Natural killer cell (primary cell): Measurements from ENCODE around the gene CCDC102B. TPM values are rescaled to one million over a fixed set of nuclear protein-coding genes. Genes with fewer than 3 reads are reported as not detected.

Experiments
- ATAC-seq, 3 donors: fragments of 150-1000 bp in 2 of 3; fragments of 200-7000 bp in 1 of 3; cut with Tn5 transposase; 1 replicate in 1 of 3; 2 replicates in 2 of 3; pipeline ENCODE4 v1.10.0; 2021; ENCODE audit warnings: mild to moderate bottlenecking in 2 of 3, moderate library complexity in 2 of 3
- DNase-seq, 2 donors: peaks; one replicate each; pipeline versions ENCODE4 v3.0.0 to v3.0.0-alpha.2; 2013 to 2021; ENCODE audit warnings: mixed read lengths in 1 of 2
- H3K27ac ChIP-seq: one replicate; pipeline ENCODE4 v1.5.1; 2013; ENCODE audit warnings: mild to moderate bottlenecking, low read length
- H3K27me3 ChIP-seq: one replicate; pipeline ENCODE4 v1.6.1; 2013; ENCODE audit warnings: low read length; ENCODE audit not compliant: control insufficient read depth, insufficient read depth
- H3K36me3 ChIP-seq: one replicate; pipeline ENCODE4 v1.6.1; 2013; ENCODE audit warnings: low read length; ENCODE audit not compliant: control insufficient read depth, insufficient read depth
- H3K4me1 ChIP-seq: one replicate; pipeline ENCODE4 v1.6.1; 2013; ENCODE audit warnings: low read length; ENCODE audit not compliant: control insufficient read depth, insufficient read depth
- H3K4me3 ChIP-seq: one replicate; pipeline ENCODE4 v1.5.1; 2013; ENCODE audit warnings: low read length
- H3K9me3 ChIP-seq: one replicate; pipeline ENCODE4 v1.6.1; 2013; ENCODE audit warnings: low read length; ENCODE audit not compliant: control insufficient read depth, insufficient read depth
- H3K27ac Mint-ChIP-seq, 2 donors: one replicate each; pipeline ENCODE4 v1.8.0; 2022; ENCODE audit warnings: mild to moderate bottlenecking in 2 of 2, mixed read lengths in 2 of 2, moderate library complexity in 1 of 2
- H3K27me3 Mint-ChIP-seq, 2 donors: one replicate each; pipeline ENCODE4 v1.8.0; 2022; ENCODE audit warnings: low read depth in 2 of 2, mixed read lengths in 2 of 2
- H3K36me3 Mint-ChIP-seq: one replicate; pipeline ENCODE4 v1.8.0; 2022; ENCODE audit warnings: mixed read lengths
- H3K4me1 Mint-ChIP-seq, 2 donors: one replicate each; pipeline ENCODE4 v1.8.0; 2022; ENCODE audit warnings: mixed read lengths in 2 of 2
- H3K4me3 Mint-ChIP-seq: one replicate; pipeline ENCODE4 v1.8.0; 2022; ENCODE audit warnings: mild to moderate bottlenecking, moderate library complexity, mixed read lengths
- H3K9me3 Mint-ChIP-seq, 2 donors: one replicate each; pipeline ENCODE4 v1.8.0; 2022; ENCODE audit warnings: mixed read lengths in 2 of 2
- CTCF ChIP-seq: fragments of 200-600 bp; IDR thresholded peaks from one replicate; pipeline ENCODE4 v1.8.0; 2022; ENCODE audit warnings: antibody characterized with exemption
- WGBS: methylation state at CpG from one replicate; pipeline ENCODE4 v1.1.7; 2013; ENCODE audit warnings: missing lambda C conversion rate; ENCODE audit not compliant: insufficient coverage; 5-methylcytosine and 5-hydroxymethylcytosine counted together
- intact Hi-C: fragments of 100-400 bp; cut with micrococcal nuclease; formaldehyde crosslinking; loops from one replicate; pipeline ENCODE4 v1.14.2; 2022
- total RNA-seq, 4 donors: library from RNA; stranded (reverse); fragments of 120-200 nt in 1 of 4; gene quantifications; one replicate each; pipeline versions ENCODE4 v1.2.3 to v1.2.4, GENCODE V29; 2013 to 2022

Gene CCDC102B
- total RNA-seq, 3 donors from 2014 or later (not counting 1 experiment from before 2014, with no cell fraction given): 6.9 to 9.9 (median 8.9) TPM

- no peak overlapping the region for H3K27ac Mint-ChIP-seq
- TF ChIP-seq CTCF: no peak
- Histone ChIP-seq H3K4me3 (no peak overlapping the region), H3K9me3 (no peaks in the 10 kb centered on the region), H3K4me1 (no peaks in the 10 kb centered on the region), H3K36me3 (no peaks in the 10 kb centered on the region), H3K27ac (no peak overlapping the region), H3K27me3 (no peaks in the 10 kb centered on the region)
- intact Hi-C loops: no loop called here
- no peaks in the 10 kb centered on the region for H3K36me3 Mint-ChIP-seq
- H3K4me3 Mint-ChIP-seq: no peak overlapping the region
- ATAC-seq: no peak
- no peaks in the 10 kb centered on the region for H3K27me3 Mint-ChIP-seq
- no peaks in the 10 kb centered on the region for H3K4me1 Mint-ChIP-seq
- peaks cover 3 to 4% of the 10 kb centered on the region in 2 donors for H3K9me3 Mint-ChIP-seq
- DNase-seq: no peak
Measured at GRCh38 chr18:69032009-69032408, 234.1 kb downstream of the CCDC102B start.

- no peaks in the 10 kb centered on the region for H3K9me3 ChIP-seq
- Mint-ChIP-seq H3K36me3 (no peaks in the 10 kb centered on the region), H3K27ac (no peak overlapping the region), H3K9me3 (peaks cover 0 to 4% of the 10 kb centered on the region in 2 donors), H3K4me1 (no peaks in the 10 kb centered on the region), H3K27me3 (no peaks in the 10 kb centered on the region), H3K4me3 (no peak overlapping the region)
- intact Hi-C loops: no loop called here
- H3K27me3 ChIP-seq: no peaks in the 10 kb centered on the region
- H3K4me3 ChIP-seq: no peak overlapping the region
- no peak for ATAC-seq
- no peak for DNase-seq
- TF ChIP-seq CTCF: no peak
- H3K4me1 ChIP-seq: no peaks in the 10 kb centered on the region
- no peaks in the 10 kb centered on the region for H3K36me3 ChIP-seq
- WGBS: 94% methylated on average over 1 of the region's 1 CpG
- no peak overlapping the region for H3K27ac ChIP-seq
Measured at GRCh38 chr18:69035756-69036155, 237.9 kb downstream of the CCDC102B start.

- H3K4me1 ChIP-seq: no peaks in the 10 kb centered on the region
- H3K36me3 ChIP-seq: no peaks in the 10 kb centered on the region
- no peaks in the 10 kb centered on the region for H3K4me1 Mint-ChIP-seq
- no peak overlapping the region for H3K27ac Mint-ChIP-seq
- H3K9me3 Mint-ChIP-seq: peaks cover 6 to 18% of the 10 kb centered on the region in 2 donors
- H3K27ac ChIP-seq: no peak overlapping the region
- H3K27me3 Mint-ChIP-seq: no peaks in the 10 kb centered on the region
- H3K36me3 Mint-ChIP-seq: no peaks in the 10 kb centered on the region
- no peak for TF ChIP-seq CTCF
- H3K4me3 ChIP-seq: no peak overlapping the region
- DNase-seq: no peak
- intact Hi-C loops: no loop called here
- no peaks in the 10 kb centered on the region for H3K9me3 ChIP-seq
- H3K4me3 Mint-ChIP-seq: no peak overlapping the region
- WGBS: 91% methylated on average over 1 of the region's 1 CpG
- no peaks in the 10 kb centered on the region for H3K27me3 ChIP-seq
- ATAC-seq: no peak
Measured at GRCh38 chr18:69044215-69044614, 246.3 kb downstream of the CCDC102B start.

- H3K4me3 Mint-ChIP-seq: no peak overlapping the region
- DNase-seq (no peak), ATAC-seq (no peak)
- no peaks in the 10 kb centered on the region for H3K9me3 ChIP-seq
- no peak overlapping the region for H3K27ac Mint-ChIP-seq
- no peak for TF ChIP-seq CTCF
- intact Hi-C loops: no loop called here
- H3K27me3 ChIP-seq: no peaks in the 10 kb centered on the region
- H3K36me3 Mint-ChIP-seq: no peaks in the 10 kb centered on the region
- peaks cover 7 to 10% of the 10 kb centered on the region in 2 donors for H3K9me3 Mint-ChIP-seq
- no peaks in the 10 kb centered on the region for H3K36me3 ChIP-seq
- no peaks in the 10 kb centered on the region for H3K4me1 ChIP-seq
- H3K27ac ChIP-seq: no peak overlapping the region
- H3K27me3 Mint-ChIP-seq: no peaks in the 10 kb centered on the region
- WGBS: 0% methylated on average over 1 of the region's 4 CpGs
- H3K4me1 Mint-ChIP-seq: no peaks in the 10 kb centered on the region
- H3K4me3 ChIP-seq: no peak overlapping the region
Measured at GRCh38 chr18:69064063-69064462, 266.2 kb downstream of the CCDC102B start.
